Rectal smooth muscle tissue (tissue), 1 donor: ENCODE data around the gene FKBP2.

Source experiments
- H3K27ac ChIP-seq: one replicate; pipeline ENCODE4 v1.7.0; 2013; ENCODE audit warnings: low read depth, low read length, inconsistent platforms
- H3K27me3 ChIP-seq: one replicate; pipeline ENCODE4 v1.7.0; 2013; ENCODE audit warnings: low read length; ENCODE audit not compliant: control insufficient read depth, insufficient read depth
- H3K36me3 ChIP-seq: one replicate; pipeline ENCODE4 v1.7.0; 2013; ENCODE audit warnings: low read length; ENCODE audit not compliant: control insufficient read depth, insufficient read depth
- H3K4me1 ChIP-seq: one replicate; pipeline ENCODE4 v1.7.0; 2013; ENCODE audit warnings: low read length; ENCODE audit not compliant: control insufficient read depth, insufficient read depth
- H3K4me3 ChIP-seq: one replicate; pipeline ENCODE4 v1.7.0; 2013; ENCODE audit warnings: low read length
- H3K9ac ChIP-seq: one replicate; pipeline ENCODE4 v1.7.0; 2013; ENCODE audit warnings: low read length

Gene FKBP2

GRCh38 chr11:64249563-64250414, 8.9 kb downstream of the FKBP2 start:
- Histone ChIP-seq H3K4me3 (no peak overlapping the region), H3K4me1 (peaks cover 9% of the 10 kb centered on the region), H3K9ac (no peak overlapping the region), H3K27ac (no peak overlapping the region), H3K36me3 (no peaks in the 10 kb centered on the region), H3K27me3 (no peaks in the 10 kb centered on the region)

GRCh38 chr11:64250415-64251015, 9.6 kb downstream of the FKBP2 start:
- no peaks in the 10 kb centered on the region for H3K27me3 ChIP-seq
- H3K36me3 ChIP-seq, result no peaks in the 10 kb centered on the region
- peak overlapping the region; percentile 16 for H3K9ac ChIP-seq
- peaks cover 9% of the 10 kb centered on the region for H3K4me1 ChIP-seq
- no peak overlapping the region for H3K27ac ChIP-seq
- peak overlapping the region; percentile 70 for H3K4me3 ChIP-seq

- peaks cover 9% of the 10 kb centered on the region for H3K4me1 ChIP-seq
- no peaks in the 10 kb centered on the region for H3K27me3 ChIP-seq
- H3K27ac ChIP-seq, result no peak within 1 kb of the TSS
- H3K9ac ChIP-seq, result peak within 1 kb of the TSS; percentile 64
- peak within 1 kb of the TSS; percentile 80 for H3K4me3 ChIP-seq
- peaks cover 2% of the 10 kb centered on the region for H3K36me3 ChIP-seq
These were observed 10.3 kb downstream of the FKBP2 start, which contains the start of gene PLCB3 for GRCh38 chr11:64251016-64251752. PLCB3 (plus strand) TSS chr11:64251530; CDS start chr11:64251650, 120 bp downstream.

GRCh38 chr11:64251753-64252002, 10.8 kb downstream of the FKBP2 start:
- Histone ChIP-seq H3K9ac (peak overlapping the region; percentile 64), H3K4me1 (peaks cover 9% of the 10 kb centered on the region), H3K27me3 (no peaks in the 10 kb centered on the region), H3K27ac (no peak overlapping the region), H3K4me3 (peak overlapping the region; percentile 80), H3K36me3 (peaks cover 7% of the 10 kb centered on the region)

GRCh38 chr11:64252003-64252872, 11.3 kb downstream of the FKBP2 start:
- no peak overlapping the region for H3K27ac ChIP-seq
- H3K4me3 ChIP-seq, result peak overlapping the region; percentile 80
- peaks cover 7% of the 10 kb centered on the region for H3K4me1 ChIP-seq
- H3K27me3 ChIP-seq, result no peaks in the 10 kb centered on the region
- peaks cover 8% of the 10 kb centered on the region for H3K36me3 ChIP-seq
- peak overlapping the region; percentile 64 for H3K9ac ChIP-seq

GRCh38 chr11:64253043-64253442, 12.1 kb downstream of the FKBP2 start:
- no peak overlapping the region for H3K27ac ChIP-seq
- H3K4me1 ChIP-seq, result peaks cover 4% of the 10 kb centered on the region
- H3K27me3 ChIP-seq, result no peaks in the 10 kb centered on the region
- H3K36me3 ChIP-seq, result peaks cover 8% of the 10 kb centered on the region
- no peak overlapping the region for H3K9ac ChIP-seq
- H3K4me3 ChIP-seq, result peak overlapping the region; percentile 28

GRCh38 chr11:64253481-64253880, 12.6 kb downstream of the FKBP2 start:
- Histone ChIP-seq H3K36me3 (peaks cover 9% of the 10 kb centered on the region), H3K9ac (no peak overlapping the region), H3K4me3 (peak overlapping the region; percentile 9), H3K4me1 (peaks cover 4% of the 10 kb centered on the region), H3K27ac (no peak overlapping the region), H3K27me3 (no peaks in the 10 kb centered on the region)

GRCh38 chr11:64254326-64254725, 13.4 kb downstream of the FKBP2 start:
- H3K9ac ChIP-seq, result no peak overlapping the region
- H3K4me3 ChIP-seq, result no peak overlapping the region
- H3K4me1 ChIP-seq, result peaks cover 4% of the 10 kb centered on the region
- H3K27ac ChIP-seq, result no peak overlapping the region
- H3K36me3 ChIP-seq, result peaks cover 13% of the 10 kb centered on the region
- no peaks in the 10 kb centered on the region for H3K27me3 ChIP-seq

- H3K4me1 ChIP-seq, result peaks cover 4% of the 10 kb centered on the region
- H3K27ac ChIP-seq, result no peak overlapping the region
- H3K27me3 ChIP-seq, result no peaks in the 10 kb centered on the region
- H3K9ac ChIP-seq, result no peak overlapping the region
- no peak overlapping the region for H3K4me3 ChIP-seq
- H3K36me3 ChIP-seq, result peaks cover 24% of the 10 kb centered on the region
These were observed 14.5 kb downstream of the FKBP2 start for GRCh38 chr11:64255135-64256128.

- Histone ChIP-seq H3K4me3 (no peak overlapping the region), H3K4me1 (peaks cover 4% of the 10 kb centered on the region), H3K36me3 (peaks cover 25% of the 10 kb centered on the region), H3K27me3 (no peaks in the 10 kb centered on the region), H3K9ac (no peak overlapping the region), H3K27ac (no peak overlapping the region)
These were observed 15.4 kb downstream of the FKBP2 start for GRCh38 chr11:64256300-64256699.

GRCh38 chr11:64258356-64258755, 17.5 kb downstream of the FKBP2 start:
- no peaks in the 10 kb centered on the region for H3K4me1 ChIP-seq
- no peak overlapping the region for H3K27ac ChIP-seq
- no peak overlapping the region for H3K4me3 ChIP-seq
- H3K27me3 ChIP-seq, result no peaks in the 10 kb centered on the region
- peaks cover 30% of the 10 kb centered on the region for H3K36me3 ChIP-seq
- H3K9ac ChIP-seq, result no peak overlapping the region
